Measurements from ENCODE around the gene TACO1.

Gene TACO1

DNA sequence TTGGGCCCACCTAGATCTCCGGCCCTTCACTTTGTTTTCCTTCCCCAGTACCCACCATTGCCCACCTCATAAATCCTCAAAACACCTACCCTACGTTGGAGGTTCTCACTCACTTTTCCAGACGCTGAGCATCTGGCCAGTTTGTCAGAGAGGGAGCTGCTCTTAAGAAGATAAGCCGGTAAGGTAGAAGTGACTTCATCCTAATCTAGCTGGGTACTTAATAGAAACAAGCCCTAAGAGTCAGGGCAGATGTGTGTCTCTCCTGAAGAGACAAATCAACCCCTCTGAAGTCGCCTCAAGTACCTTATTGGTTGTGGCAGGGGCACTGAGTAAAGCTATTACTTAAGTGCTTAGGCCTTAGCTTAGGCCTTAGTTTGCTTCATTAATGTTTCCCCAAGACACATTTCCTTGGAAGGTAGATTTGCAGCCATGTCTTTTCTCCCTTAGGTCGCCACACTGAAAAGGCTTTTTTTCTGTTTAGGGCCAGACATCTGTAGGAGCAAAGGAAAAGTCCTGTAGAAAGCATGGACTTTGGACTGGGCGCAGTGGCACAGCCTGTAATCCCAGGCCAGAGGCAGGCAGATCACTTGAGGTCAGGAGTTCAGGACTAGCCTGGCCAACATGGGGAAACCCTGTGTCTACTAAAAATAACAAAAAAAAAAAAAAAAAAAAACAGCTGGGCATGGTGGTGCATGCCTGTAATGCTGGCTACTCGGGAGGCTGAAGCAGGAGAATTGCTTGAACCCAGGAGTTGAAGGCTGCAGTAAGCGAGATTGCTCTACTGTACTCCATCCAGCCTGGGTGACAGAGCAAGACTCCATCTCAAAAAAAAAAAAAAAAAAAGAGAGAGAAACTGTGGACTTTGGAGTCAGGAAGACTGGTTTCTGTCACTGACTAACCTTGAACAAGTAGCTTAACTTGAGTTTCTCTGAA lies 1.0 kb downstream of the TACO1 start:
- no peak for DNase-seq

DNA sequence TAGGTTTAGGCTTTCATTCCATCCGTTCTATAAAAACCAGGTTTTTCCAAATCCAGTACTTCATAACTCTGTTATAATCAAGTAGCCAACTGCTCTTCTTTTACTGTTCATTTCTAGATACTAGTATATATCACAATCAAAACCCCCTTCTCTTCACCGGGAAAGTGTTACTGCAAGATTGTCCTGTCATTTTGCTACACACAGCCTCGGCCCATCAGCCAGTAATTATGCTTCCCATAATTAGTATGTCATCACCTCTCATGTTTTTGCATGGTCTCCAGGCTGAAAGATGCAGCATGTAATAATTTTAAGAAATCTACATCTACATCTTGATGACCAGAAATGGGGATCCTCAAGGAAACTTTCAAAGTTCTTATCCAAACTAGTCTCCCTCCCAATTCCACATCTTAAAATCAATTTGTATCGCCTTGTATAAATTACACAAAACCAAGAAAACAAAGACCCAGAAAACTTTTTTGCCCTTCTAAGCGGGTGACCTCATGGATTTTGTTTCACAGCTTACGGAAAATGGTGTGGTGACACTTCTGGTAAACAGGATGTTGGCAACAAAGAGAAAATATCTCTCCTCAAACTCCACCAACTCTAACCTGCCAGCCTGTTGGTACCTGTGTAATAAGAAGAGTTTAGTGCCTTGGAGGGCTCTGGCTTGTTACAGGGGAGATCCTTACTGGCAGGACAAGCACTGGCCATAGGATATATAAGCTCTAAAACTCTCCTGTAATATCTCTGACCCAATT lies 9.3 kb downstream of the TACO1 start:
- no peak for DNase-seq

DNA sequence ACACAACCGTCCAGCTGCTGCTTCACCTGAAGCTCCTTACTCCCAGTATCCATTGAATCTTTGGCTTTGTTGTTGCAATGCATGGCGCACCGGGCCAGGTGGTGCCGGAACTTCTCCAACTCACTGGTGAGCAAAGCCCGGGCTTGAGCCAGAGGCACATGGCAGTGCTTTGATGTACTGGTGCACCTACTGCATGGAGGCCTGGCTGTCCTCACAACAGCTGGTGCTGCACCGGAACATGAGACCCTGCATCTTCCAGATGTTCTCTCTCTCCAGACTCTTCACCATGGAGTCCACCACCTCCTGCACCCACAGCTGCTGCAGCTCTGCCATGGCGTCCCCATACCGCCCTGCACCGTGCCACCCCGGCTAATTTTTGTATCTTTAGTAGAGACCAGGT lies 10.2 kb downstream of the TACO1 start:
- DNase-seq: no peak

DNA sequence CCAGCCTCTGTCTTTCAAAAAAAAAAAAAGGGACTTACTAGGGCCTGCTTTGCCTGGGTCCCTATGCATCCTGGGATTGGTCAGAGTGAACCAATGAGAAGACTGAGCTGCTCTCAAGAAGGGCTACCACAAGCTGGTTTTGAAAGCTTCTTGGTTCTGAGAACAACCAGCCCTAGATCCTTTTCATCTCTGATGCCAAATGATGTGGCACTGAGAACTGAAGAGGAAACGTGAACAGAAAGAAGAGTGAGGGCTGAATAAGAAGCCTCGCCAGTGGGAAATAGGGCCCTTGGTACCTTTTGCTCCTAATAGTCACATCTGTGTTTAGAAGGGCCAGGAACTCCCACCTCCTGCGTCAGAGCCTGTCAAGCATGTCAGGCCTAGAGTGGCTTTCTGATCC lies 10.7 kb downstream of the TACO1 start:
- DNase-seq: no peak

DNA sequence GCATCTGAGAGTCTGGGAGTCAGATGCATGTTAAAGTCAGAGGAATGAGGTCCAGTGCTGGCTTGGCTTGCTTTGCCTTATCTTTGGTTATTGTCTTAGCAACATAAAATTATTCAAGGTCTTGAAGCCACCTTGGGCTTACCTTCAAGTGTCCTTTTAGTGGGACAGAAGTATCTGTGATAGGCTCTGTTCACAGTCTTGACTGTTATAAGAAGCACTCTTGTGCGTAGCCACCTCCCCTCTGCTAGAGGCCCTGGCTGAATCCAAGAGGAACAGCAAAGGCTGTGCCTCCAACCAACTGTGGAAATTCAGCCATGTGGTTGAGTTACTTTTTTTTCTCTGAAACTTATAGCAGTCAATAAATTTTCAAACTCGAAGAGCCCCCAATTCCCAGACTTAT lies 13.0 kb downstream of the TACO1 start:
- DNase-seq: no peak

DNA sequence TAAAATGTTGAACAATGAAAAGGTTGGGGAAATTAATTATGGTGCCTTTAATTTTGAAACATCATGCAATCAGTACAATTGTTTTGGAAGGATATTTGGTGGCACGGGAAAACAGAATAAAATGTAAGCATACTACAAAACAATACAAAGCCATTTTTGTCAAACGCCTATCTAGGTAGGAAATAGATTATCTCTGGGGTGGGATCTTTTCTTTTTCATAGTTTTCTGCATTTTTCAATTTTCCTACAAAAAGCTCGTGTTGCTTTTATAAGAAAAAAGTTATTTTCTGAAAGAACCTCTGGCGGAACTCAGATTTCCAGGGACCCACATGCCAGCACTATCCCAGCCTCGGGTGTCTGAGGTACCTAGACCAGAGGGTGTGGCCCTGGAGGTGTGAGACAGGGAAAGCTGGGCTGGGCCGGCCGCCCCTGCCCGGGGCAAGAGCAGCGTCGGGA lies 20.6 kb downstream of the TACO1 start:
- no peak for DNase-seq

DNA sequence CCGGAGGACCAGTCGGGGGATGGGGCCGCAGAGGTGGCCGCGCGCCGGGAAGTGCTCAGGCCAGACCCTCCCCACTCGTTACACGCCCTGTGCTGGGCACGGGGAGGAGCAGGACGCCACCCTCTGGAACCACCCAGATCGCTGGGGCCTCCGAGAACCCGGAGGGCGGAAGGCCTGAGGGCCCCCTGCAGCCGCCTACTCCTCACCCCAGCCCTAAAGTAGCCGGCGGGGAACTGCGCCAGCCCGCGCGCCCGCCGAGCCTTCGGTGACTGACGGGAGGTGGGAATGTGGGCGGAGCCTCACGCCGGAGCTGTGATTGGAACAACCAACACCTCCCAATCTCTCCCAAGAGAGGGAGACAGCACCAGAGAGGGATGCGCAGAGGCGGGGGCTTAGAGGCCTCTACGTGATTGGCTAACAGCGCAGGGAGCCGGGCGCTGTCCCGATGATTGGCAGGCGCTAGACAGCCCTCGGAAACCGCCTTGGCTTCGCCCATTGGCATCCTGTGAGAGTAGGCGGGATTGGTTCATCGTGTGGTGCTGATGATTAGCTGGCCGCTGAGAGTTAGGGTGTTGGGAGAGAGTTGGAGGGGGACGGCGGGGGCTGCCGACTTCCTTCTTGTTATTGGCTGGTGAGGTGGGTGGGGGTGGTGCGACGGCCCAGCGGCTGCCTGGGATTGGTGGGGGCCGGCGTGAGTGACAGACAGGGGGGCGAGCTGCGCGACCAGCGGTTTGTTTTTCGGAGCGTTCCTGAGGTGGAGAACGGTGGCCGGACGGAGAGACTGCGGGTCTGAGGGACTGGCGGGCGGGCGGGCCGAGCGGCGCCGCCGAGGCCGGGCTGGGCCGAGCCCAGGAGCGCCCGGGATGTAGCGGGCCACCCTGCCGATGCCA lies 21.2 kb downstream of the TACO1 start, which contains the start of gene MAP3K3:
Gene MAP3K3, plus strand, starts transcription at position 734 of the 890 bp plus-strand sequence. CDS start 343 bp downstream, outside the sequence.
- peak; percentile 98 for DNase-seq

DNA sequence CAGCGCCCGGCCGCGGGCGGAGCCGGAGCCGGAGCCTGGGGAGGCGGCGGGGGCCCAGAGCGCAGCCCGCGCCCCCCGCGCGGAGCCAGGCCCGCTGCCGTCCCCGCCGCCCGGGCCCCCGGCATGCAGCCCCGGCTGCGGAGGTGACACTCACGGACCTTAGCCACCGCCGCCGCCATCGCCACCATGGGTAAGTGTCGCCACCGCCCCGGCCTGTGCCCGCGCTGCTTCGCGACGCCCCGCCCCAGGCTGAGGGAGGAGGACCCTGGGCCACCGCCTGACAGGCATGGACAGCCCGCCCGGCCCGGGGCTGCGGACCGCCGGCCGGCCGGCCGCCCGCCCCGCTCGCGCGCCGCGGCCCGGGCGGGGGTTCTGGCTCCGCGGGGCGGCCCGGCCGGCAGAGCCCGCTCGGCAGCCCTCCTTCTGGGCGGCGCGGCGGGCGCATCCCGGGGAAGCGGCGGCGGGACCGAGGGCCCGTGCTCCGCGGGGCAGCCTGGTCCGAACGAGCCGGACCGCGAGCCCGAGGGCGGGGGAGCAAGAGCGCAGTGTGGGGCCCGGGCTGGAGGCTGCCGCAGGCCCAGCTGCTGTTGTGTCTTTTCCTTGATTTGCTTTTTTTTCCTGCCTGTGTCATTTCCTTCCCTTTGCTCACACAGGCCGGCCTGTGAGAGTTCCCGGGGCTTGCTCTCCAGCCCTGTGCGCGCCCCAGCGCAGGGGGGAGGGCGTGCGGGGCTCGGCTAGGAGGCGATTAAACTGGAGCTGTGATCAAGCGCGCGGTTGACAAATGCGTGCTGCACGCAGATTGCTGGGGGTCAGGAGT lies 22.1 kb downstream of the TACO1 start:
- DNase-seq: peak; percentile 11

DNA sequence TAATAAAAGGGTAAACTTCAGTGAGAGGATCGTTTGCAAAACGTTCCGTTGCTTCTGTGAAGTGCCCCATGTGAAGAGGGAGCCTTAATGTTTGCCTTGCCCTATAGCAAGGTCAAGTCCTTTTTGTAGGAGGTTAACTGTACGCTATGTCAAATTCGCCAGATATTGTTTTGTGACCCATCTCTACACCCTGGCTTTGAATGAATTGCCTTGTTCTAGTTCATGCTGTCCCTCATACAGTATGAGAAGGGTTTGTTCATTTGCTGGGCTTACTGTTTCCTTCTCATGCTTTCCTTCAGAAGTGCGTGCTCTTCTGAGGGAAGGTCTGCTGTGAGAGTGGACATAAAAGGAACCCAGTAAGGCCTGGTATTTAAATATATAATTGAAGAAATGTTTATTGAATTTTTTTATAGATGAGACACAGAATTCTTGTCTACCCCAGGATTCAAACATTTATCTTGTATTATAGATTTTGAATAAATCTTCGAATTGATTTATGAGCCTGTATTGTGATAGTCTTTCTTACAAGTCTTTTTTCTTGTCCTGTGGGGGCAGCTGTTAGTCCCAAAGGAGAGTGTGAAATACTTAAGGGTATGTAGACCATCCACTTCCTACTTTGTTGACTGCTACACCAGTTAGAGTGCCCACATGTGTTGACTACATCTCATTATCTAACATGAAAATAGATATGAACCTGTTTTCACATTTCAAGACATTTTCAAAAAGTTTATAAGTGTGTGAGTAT lies 23.3 kb downstream of the TACO1 start:
- no peak for DNase-seq

DNA sequence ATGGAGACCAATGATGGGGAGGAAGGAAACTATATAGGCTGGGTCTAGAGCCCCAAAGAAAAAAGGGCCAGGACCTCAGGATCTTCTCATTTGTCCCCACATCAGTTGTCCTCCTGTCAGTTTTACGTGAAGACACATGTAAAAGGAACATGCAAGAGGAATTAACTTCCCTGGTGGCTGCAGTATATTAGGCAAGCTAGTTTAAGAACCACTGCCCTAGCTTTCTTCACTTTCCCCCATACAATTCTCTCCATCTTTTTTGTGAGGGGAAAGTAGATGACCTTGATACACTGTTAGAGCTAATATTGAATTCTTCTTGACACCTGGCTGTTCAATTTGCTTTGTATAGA lies 23.8 kb downstream of the TACO1 start:
- DNase-seq: no peak

DNA sequence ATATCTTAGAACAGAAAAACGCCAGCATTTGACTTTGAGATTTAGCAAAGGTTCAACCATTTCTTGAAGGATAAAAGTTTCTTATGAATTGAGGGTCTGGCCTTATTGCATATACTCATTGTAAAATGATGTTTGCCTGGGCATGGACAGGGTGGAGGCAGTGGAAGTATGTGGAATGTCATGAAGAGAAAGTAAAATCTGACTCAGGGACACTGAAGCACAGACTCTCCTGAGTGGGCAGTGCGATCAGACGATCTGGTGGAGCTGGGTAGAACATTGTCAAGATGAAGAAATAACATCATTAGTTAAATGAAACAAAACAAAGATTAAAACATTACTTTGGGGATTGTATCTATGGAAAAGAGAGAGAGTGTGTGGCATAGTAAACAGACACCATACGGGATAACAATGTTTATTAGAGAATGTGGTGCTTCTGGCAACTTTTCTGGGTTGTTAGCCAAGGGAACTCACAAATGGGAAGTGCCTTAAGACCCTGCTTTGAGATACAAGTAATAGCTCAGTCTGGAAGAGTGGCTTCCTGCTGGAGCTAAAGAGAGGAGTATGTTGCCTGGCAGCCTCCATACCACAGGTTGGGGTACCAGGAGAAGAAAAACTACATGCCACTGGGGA lies 26.0 kb downstream of the TACO1 start:
- DNase-seq: no peak

DNA sequence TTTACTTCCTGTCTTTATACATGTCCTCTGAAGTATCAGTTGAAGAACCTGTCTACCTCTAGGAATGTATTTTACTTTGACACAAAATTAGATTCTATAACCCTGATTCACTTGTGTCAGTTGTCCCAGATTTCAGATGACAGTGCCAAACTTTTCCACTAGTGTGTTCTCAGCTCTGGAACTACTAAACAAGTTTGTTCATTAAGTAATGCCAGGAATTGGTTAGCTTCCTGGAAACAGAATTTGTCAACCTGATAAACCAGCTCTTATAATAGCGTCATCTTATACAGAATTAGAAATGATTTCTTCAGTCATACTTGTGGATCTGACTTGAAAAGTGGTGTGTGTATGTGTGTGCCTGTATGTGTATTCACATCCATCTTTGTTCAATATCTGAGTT lies 28.9 kb downstream of the TACO1 start:
- no peak for DNase-seq

DNA sequence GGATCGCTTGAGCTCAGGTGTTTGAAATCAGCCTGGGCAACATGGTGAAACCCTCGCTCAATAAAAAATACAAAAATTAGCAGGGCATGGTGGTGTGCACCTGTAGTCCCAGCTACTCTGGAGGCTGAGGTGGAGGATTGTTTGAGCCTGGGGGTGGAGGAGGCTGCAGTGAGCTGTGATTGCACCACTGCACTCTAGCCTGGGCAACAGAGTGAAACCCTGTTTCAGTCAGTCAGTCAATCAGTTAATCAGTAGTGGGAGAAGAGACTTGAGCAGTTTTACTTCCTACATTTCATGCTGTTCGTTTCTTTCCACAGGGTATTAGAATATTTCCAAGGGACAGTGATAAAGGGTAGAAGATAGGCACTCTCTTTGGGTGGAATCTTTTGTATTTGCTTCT lies 30.4 kb downstream of the TACO1 start:
- DNase-seq: no peak

DNA sequence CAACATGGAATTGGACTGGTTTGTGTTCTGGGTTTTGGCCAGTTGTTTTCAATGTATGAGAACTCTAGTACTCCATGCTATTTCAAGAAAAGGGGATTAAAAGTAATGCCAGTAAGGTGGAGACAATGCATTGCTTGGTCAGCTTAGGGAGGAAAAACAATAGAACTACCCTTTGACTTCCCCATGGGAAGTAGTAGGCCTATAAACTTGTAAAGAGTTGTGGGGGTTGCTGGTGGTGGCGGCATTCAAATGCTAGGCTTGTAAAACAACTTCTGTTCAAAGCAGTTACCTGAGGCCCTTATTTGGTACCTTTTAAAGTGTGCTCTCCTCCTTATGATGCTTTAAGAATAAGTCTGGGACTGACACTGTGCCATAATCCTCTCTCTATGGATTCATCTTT lies 30.9 kb downstream of the TACO1 start:
- no peak for DNase-seq

DNA sequence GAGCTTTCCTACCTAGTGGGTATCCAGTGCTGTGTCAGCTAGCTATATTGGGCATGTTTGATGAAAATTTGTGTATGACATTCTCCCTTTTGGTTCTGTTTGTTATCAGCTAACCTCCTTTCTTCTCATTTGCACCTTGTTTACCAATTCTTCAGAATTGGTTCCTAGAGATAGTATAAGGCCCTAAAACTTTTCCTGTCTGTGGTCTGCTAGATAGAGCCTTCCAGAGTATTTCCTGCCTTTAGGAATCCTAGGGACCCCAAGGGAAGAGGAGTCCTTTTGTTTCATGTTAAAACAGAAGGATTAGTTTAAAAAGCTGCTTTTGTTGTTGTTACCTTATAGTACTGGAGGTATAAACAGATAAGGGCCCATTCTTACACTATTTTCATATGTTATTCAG lies 33.0 kb downstream of the TACO1 start:
- no peak for DNase-seq

DNA sequence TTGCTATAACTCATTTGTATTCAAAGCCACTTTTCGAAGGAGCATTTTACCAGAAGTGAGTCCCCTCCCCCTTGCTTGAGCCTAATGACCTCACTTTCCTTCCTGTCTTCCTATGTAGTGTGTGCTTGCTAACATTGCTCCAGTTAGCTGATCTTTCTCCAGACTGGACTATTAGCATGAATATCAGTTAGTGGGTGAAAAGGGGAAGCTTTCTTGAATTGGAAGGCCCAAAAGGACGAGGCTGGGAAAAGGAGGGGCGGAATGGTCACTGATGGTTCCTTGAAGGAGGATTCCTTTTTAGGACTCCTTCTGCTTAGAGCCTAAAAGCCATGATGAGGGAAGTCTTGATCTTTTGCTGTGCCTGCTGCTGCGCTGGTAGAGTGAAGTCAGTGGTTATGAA lies 33.5 kb downstream of the TACO1 start:
- no peak for DNase-seq

DNA sequence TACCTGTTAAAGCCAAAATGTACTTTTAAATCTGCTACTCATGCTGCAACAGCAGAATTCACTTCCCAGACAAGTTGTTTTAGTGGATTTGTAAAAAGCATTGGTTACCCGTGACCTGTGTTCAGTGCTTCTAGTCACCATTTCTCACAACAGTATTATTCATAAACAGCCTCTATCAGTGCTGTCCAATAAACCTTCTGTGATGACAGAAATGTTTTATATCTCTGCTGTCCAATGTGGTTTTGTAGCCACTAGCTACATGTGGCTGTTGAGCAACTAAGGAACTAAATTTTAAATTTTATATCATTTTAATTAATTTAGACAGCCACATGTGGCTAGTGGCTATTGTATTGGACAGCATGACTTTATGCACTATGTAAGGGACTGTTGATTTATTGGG lies 34.1 kb downstream of the TACO1 start:
- DNase-seq: no peak

DNA sequence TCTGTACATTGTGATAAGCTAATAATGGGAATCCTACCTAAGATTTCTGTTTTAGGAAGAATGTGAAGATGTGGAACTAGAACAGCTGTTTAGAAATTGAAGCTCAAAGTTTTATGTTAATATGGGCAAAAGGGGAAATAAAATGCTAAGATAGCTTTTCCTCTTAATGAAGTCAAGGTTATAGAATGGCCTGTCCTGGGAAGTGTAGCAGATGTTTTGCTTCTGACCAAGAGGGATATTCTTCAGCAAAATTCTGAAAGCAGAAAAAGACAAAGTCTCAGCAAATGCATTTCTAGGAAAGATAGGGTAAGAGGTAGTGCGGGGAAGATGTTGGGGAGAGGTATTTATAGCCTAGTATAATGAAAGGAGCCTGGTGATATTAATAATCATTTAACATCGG lies 34.6 kb downstream of the TACO1 start:
- DNase-seq: no peak

DNA sequence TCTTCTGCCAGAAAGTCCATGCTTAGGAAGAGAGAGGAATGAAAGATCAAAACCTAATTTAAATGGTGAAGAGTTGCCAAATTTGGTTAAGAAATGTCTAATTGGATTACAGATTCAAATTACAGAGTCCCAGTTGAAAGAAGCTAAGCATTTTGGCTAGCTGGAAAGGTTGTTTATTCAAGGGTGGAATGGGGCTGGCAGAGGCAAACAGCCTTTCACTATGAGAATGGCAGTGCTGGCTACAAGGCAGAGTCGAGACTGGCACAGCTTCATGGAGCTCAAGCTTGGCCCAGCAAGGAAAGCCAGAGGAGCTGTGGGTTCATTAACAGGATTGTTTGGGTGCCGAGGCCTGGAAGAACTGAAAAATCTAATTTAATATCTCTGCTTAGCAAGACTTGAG lies 35.1 kb downstream of the TACO1 start:
- DNase-seq: no peak

DNA sequence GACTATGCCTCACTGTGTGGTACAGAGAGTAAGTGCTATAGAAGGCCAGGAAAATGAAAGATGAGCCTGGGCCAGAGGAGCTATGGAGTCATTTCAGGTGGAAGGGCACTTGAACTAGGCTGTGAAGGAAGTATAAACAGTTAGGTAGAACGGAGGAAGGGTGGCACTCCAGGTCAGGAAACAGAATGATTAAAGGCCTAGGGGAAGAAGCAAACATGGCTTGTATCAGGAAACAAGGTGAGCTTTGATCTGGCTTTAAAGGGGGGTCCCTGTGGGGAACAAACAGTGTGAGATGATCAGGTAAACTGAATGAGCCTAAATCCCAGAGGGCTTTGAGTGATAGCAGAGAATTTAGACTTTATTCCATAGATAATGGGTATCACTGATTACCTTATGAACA lies 38.4 kb downstream of the TACO1 start:
- peak; percentile 14 for DNase-seq

DNA sequence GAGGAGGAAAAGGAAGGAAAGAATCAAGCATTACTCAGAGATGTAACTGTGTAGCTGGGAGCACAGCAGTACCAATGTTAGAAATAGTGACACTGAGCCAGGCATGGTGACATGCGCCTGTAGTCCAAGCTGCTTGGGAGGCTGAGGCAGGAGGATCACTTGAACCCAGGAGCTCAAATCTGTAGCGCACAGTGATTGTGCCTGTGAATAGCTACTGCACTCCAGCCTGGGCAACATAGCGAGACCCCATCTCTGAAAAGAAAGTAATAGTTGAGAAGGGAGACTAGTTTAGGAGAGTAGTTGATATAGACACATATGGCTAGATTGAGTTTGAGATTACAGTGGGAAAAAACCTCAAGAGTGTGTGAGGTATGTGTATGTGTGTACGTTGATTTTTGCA lies 39.3 kb downstream of the TACO1 start:
- DNase-seq: no peak
